B cell (primary cell): ENCODE results near the gene AGT. TPM values are rescaled to one million over a fixed set of nuclear protein-coding genes. Genes with fewer than 3 reads are reported as not detected.

Source experiments
- ATAC-seq: fragments of 200-7000 bp; cut with Tn5 transposase; one replicate; pipeline ENCODE4 v1.10.0; 2021; ENCODE audit warnings: low read depth, mild to moderate bottlenecking, moderate number of reproducible peaks, moderate library complexity
- CTCF ChIA-PET: fragments of 350-600 bp; sonication (Branson Sonifier 250); formaldehyde crosslinking; loops from one replicate; lab custom pipeline; 2021; ENCODE audit warnings: antibody characterized with exemption, inconsistent platforms; lab: Charles Lee
- POLR2A ChIA-PET: fragments of 350-600 bp; sonication (Branson Sonifier 250); formaldehyde crosslinking; loops from one replicate; lab custom pipeline; 2021; ENCODE audit warnings: antibody characterized with exemption; lab: Charles Lee
- DNase-seq: peaks from one replicate; pipeline ENCODE4 v3.0.0; 2013
- H2AFZ ChIP-seq: 2 replicates; pipeline ENCODE4 v1.6.1; 2012; ENCODE audit warnings: mild to moderate bottlenecking, low read depth, low read length; ENCODE audit not compliant: insufficient read depth, poor library complexity, severe bottlenecking
- H3K27ac ChIP-seq, 2 donors: 1 replicate in 1 of 2; 2 replicates in 1 of 2; pipeline ENCODE4 v1.5.1; 2012 to 2013; ENCODE audit warnings: low read length in 2 of 2, mild to moderate bottlenecking in 2 of 2, moderate library complexity in 1 of 2
- H3K27me3 ChIP-seq, 4 experiments: fragments of 200-600 bp in 1 of 4; sonication (generic) in 1 of 4; replicated peaks in 1 of 4; 1 replicate in 2 of 4; 2 replicates in 2 of 4; pipeline versions ENCODE4 v1.6.1 to v1.7.0; 2013 to 2016; ENCODE audit warnings: low read length in 3 of 4, mild to moderate bottlenecking in 2 of 4, mixed read lengths in 1 of 4, moderate library complexity in 1 of 4; ENCODE audit not compliant: insufficient read depth in 4 of 4, control insufficient read depth in 3 of 4; ENCODE audit errors: control extremely low read depth in 1 of 4
- H3K36me3 ChIP-seq, 2 experiments: replicated peaks in 1 of 2; 1 replicate in 1 of 2; 2 replicates in 1 of 2; pipeline versions ENCODE4 v1.6.1 to v1.7.1; 2013; ENCODE audit warnings: low read length in 1 of 2; ENCODE audit not compliant: insufficient read depth in 2 of 2, control insufficient read depth in 1 of 2; ENCODE audit errors: control extremely low read depth in 1 of 2, extremely low read depth in 1 of 2
- H3K4me1 ChIP-seq, 2 donors: fragments of 200-600 bp in 1 of 2; sonication (generic) in 1 of 2; 1 replicate in 1 of 2; 2 replicates in 1 of 2; pipeline versions ENCODE4 v1.5.1 to v1.6.1; 2013 to 2017; ENCODE audit warnings: low read length in 2 of 2; ENCODE audit not compliant: control insufficient read depth in 2 of 2, insufficient read depth in 2 of 2
- H3K4me2 ChIP-seq: replicated peaks from 2 replicates; pipeline ENCODE3; 2012; ENCODE audit warnings: mild to moderate bottlenecking, low read depth, low read length; ENCODE audit not compliant: poor library complexity, severe bottlenecking
- H3K4me3 ChIP-seq, 5 experiments: fragments of 200-600 bp in 1 of 5; sonication (generic) in 1 of 5; 1 replicate in 3 of 5; 2 replicates in 2 of 5; pipeline versions ENCODE4 v1.5.1 to v1.7.0; 2011 to 2016; ENCODE audit warnings: low read length in 4 of 5, mild to moderate bottlenecking in 4 of 5, low read depth in 2 of 5, control low read depth in 1 of 5, moderate library complexity in 1 of 5; ENCODE audit not compliant: insufficient read depth in 1 of 5; ENCODE audit errors: control extremely low read depth in 1 of 5, extremely low read depth in 1 of 5
- H3K79me2 ChIP-seq: fragments of 200-600 bp; sonication (generic); one replicate; pipeline ENCODE4 v1.6.0; 2016; ENCODE audit warnings: low read length; ENCODE audit not compliant: control insufficient read depth, insufficient read depth
- H3K9ac ChIP-seq: fragments of 200-600 bp; sonication (generic); 2 replicates; pipeline ENCODE4 v1.6.1; 2017; ENCODE audit warnings: mild to moderate bottlenecking, low read length, moderate library complexity
- H3K9me3 ChIP-seq, 3 donors: one replicate each; pipeline versions ENCODE4 v1.6.1 to v1.7.1; 2013; ENCODE audit warnings: low read length in 2 of 3; ENCODE audit not compliant: control insufficient read depth in 2 of 3, insufficient read depth in 1 of 3; ENCODE audit errors: control extremely low read depth in 1 of 3
- H4K20me1 ChIP-seq: 2 replicates; pipeline ENCODE4 v1.6.0; 2012; ENCODE audit warnings: mild to moderate bottlenecking, low read length; ENCODE audit not compliant: insufficient read depth, control insufficient read depth, poor library complexity, severe bottlenecking
- H3K27ac Mint-ChIP-seq: one replicate; pipeline ENCODE4 v1.8.0; 2021; ENCODE audit warnings: mixed read lengths
- H3K27me3 Mint-ChIP-seq: one replicate; pipeline ENCODE4 v1.8.0; 2021; ENCODE audit warnings: mixed read lengths
- H3K4me1 Mint-ChIP-seq: one replicate; pipeline ENCODE4 v1.8.0; 2021; ENCODE audit warnings: mixed read lengths
- H3K4me3 Mint-ChIP-seq: one replicate; pipeline ENCODE4 v1.8.0; 2021; ENCODE audit warnings: mixed read lengths
- H3K9me3 Mint-ChIP-seq: one replicate; pipeline ENCODE4 v1.8.0; 2022; ENCODE audit warnings: mixed read lengths; ENCODE audit not compliant: insufficient read depth
- EZH2 ChIP-seq: IDR thresholded peaks from 2 replicates; pipeline ENCODE4 v1.6.1; 2012; ENCODE audit warnings: borderline replicate concordance, low read depth, mild to moderate bottlenecking, moderate library complexity, low read length; ENCODE audit not compliant: insufficient read depth, poor library complexity, severe bottlenecking
- WGBS: methylation state at CpG from one replicate; pipeline ENCODE4 v1.1.5; 2013; ENCODE audit warnings: missing lambda C conversion rate; ENCODE audit not compliant: insufficient coverage; 5-methylcytosine and 5-hydroxymethylcytosine counted together
- intact Hi-C: fragments of 100-400 bp; cut with micrococcal nuclease; formaldehyde crosslinking; loops from one replicate; pipeline ENCODE4 v1.10.0; 2022
- polyA plus RNA-seq: library from polyadenylated mRNA; depleted of rRNA; stranded (reverse); fragments of >200 nt; gene quantifications from 2 replicates; pipeline ENCODE4 v1.2.3, GENCODE V29; 2012
- total RNA-seq, 2 donors: library from RNA; stranded (reverse); fragments of 120-200 nt in 1 of 2; gene quantifications; 1 replicate in 1 of 2; 2 replicates in 1 of 2; pipeline versions ENCODE4 v1.2.3 to v1.2.4, GENCODE V29; 2013 to 2022
- TF ChIP-seq, protein P1 (sequence below): fragments of 200-600 bp; IDR thresholded peaks from one replicate; pipeline ENCODE4 v1.8.0; 2022; ENCODE audit warnings: antibody characterized with exemption, mild to moderate bottlenecking

Gene AGT
- total and polyA plus RNA-seq, 2 donors (not counting 1 experiment from before 2014, with no cell fraction given) = not detected

DNA sequence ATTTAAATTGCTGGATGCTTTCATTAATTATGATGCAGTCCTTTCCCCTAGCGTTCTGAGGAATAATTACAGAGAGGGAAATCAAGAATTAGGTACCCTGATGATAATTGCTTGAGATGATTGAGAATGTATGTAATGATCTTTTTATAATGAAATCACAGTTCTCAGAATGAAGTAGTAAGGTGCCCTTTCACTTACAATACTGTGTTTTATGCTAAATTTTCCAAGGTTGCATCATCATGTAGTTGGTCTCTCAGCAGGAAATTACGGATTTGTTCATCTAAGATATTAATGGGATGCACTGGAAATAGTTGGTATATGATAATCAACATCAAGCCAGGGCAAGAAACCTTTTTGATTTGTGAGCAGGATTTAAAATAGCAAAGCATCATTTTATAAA lies 34.1 kb downstream of the AGT start:
- Histone ChIP-seq H3K4me2 (no peak overlapping the region), H4K20me1 (no peaks in the 10 kb centered on the region), H3K9ac (no peak overlapping the region), H3K4me1 (no peaks in the 10 kb centered on the region), H3K4me3 (no peak overlapping the region), H3K27me3 (no peaks in the 10 kb centered on the region), H3K36me3 (peaks cover 3 to 93% of the 10 kb centered on the region in 2 experiments), H2AFZ (no peak overlapping the region), H3K9me3 (no peaks in the 10 kb centered on the region), H3K27ac (no peak overlapping the region), H3K79me2 (no peaks in the 10 kb centered on the region)
- no peak for DNase-seq
- ChIA-PET POLR2A (no interaction called here), CTCF (no interaction called here)
- WGBS = no CpG with 5 or more reads among the region's 2 CpGs
- Mint-ChIP-seq H3K4me3 (no peak overlapping the region), H3K27me3 (no peaks in the 10 kb centered on the region), H3K9me3 (no peaks in the 10 kb centered on the region), H3K27ac (no peak overlapping the region), H3K4me1 (no peaks in the 10 kb centered on the region)
- ATAC-seq = no peak
- intact Hi-C loops = no loop called here
- TF ChIP-seq EZH2 = no peak
- TF ChIP-seq, protein P1, sequence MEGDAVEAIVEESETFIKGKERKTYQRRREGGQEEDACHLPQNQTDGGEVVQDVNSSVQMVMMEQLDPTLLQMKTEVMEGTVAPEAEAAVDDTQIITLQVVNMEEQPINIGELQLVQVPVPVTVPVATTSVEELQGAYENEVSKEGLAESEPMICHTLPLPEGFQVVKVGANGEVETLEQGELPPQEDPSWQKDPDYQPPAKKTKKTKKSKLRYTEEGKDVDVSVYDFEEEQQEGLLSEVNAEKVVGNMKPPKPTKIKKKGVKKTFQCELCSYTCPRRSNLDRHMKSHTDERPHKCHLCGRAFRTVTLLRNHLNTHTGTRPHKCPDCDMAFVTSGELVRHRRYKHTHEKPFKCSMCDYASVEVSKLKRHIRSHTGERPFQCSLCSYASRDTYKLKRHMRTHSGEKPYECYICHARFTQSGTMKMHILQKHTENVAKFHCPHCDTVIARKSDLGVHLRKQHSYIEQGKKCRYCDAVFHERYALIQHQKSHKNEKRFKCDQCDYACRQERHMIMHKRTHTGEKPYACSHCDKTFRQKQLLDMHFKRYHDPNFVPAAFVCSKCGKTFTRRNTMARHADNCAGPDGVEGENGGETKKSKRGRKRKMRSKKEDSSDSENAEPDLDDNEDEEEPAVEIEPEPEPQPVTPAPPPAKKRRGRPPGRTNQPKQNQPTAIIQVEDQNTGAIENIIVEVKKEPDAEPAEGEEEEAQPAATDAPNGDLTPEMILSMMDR = no peak

DNA sequence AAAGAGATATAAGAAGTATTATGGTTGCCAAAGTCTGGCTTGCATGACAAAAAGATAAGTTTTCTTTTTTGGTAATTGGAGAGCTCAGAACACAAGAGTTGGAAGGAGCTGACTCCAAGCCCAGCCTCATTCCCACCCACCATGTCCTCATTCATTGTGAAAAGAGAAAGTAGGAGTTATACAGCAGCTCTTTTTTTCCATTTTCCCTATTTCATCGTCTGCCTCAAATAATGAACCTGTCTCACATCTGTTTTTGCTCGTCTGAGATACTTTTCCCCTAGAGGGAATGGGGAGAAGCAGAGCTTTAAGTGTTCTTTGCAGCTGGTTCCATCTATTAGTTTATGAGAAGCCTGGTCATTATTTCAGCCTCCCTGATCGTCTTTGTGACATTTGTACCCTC lies 34.7 kb downstream of the AGT start:
- Histone ChIP-seq H3K4me2 (no peak overlapping the region), H3K4me3 (no peak overlapping the region), H3K27me3 (no peaks in the 10 kb centered on the region), H3K9ac (no peak overlapping the region), H3K27ac (no peak overlapping the region), H3K4me1 (no peaks in the 10 kb centered on the region), H3K79me2 (no peaks in the 10 kb centered on the region), H4K20me1 (no peaks in the 10 kb centered on the region), H3K9me3 (no peaks in the 10 kb centered on the region), H2AFZ (no peak overlapping the region), H3K36me3 (peaks cover 3 to 92% of the 10 kb centered on the region in 2 experiments)
- intact Hi-C loops = no loop called here
- ChIA-PET POLR2A (no interaction called here), CTCF (no interaction called here)
- Mint-ChIP-seq H3K27ac (no peak overlapping the region), H3K4me3 (no peak overlapping the region), H3K27me3 (no peaks in the 10 kb centered on the region), H3K9me3 (no peaks in the 10 kb centered on the region), H3K4me1 (no peaks in the 10 kb centered on the region)
- no peak for ATAC-seq
- TF ChIP-seq, protein P1 = no peak
- no peak for TF ChIP-seq EZH2
- no CpG with 5 or more reads among the region's 3 CpGs for WGBS
- no peak for DNase-seq
